SK-N-SH treated with all-trans-retinoic acid at 6 μM for 48 hours (cell line): ENCODE data around the gene NDUFS3.

Experiments used
- ATAC-seq: fragments of 200-7000 bp; cut with Tn5 transposase; 3 replicates; pipeline ENCODE4 v1.9.1; 2020; ENCODE audit warnings: mild to moderate bottlenecking, moderate library complexity
- CREB5 ChIP-seq: fragments of 250-450 bp; sonication (Bioruptor Pico); IDR thresholded peaks from 2 replicates; pipeline ENCODE4 v1.5.1; 2020; ENCODE audit warnings: low read depth, mild to moderate bottlenecking, moderate library complexity
- CSDC2 ChIP-seq: fragments of 250-450 bp; sonication (Bioruptor Pico); IDR thresholded peaks from 2 replicates; pipeline ENCODE4 v1.5.0; 2020; ENCODE audit warnings: mild to moderate bottlenecking, moderate library complexity
- ESRRG ChIP-seq: fragments of 250-450 bp; sonication (Bioruptor Pico); IDR thresholded peaks from 2 replicates; pipeline ENCODE4 v1.6.1; 2021; ENCODE audit warnings: mild to moderate bottlenecking
- OSR1 ChIP-seq: fragments of 250-450 bp; sonication (Bioruptor Pico); IDR thresholded peaks from 2 replicates; pipeline ENCODE4 v1.8.0; 2022; ENCODE audit warnings: moderate library complexity, mild to moderate bottlenecking, inconsistent platforms
- PATZ1 ChIP-seq: fragments of 250-450 bp; sonication (Bioruptor Pico); IDR thresholded peaks from 2 replicates; pipeline ENCODE4 v1.8.0; 2020; ENCODE audit warnings: mild to moderate bottlenecking, moderate library complexity, borderline replicate concordance
- POU6F1 ChIP-seq: fragments of 250-450 bp; sonication (Bioruptor Pico); IDR thresholded peaks from 2 replicates; pipeline ENCODE4 v1.8.0; 2021; ENCODE audit warnings: low read depth, mild to moderate bottlenecking, moderate library complexity, borderline replicate concordance
- PPARA ChIP-seq: fragments of 250-450 bp; sonication (Bioruptor Pico); IDR thresholded peaks from 2 replicates; pipeline ENCODE4 v1.5.0; 2020; ENCODE audit warnings: mild to moderate bottlenecking, borderline replicate concordance
- RARB ChIP-seq: fragments of 250-450 bp; sonication (Bioruptor Pico); IDR thresholded peaks from 2 replicates; pipeline ENCODE4 v1.8.0; 2021; ENCODE audit warnings: mild to moderate bottlenecking, moderate library complexity
- TOX ChIP-seq: fragments of 250-450 bp; sonication (Bioruptor Pico); IDR thresholded peaks from 2 replicates; pipeline ENCODE4 v1.8.0; 2021; ENCODE audit warnings: mild to moderate bottlenecking, moderate library complexity, borderline replicate concordance
- ZC3H10 ChIP-seq: fragments of 250-450 bp; sonication (Bioruptor Pico); IDR thresholded peaks from 2 replicates; pipeline ENCODE4 v1.5.1; 2021; ENCODE audit warnings: mild to moderate bottlenecking, moderate library complexity
- ZFP3 ChIP-seq: fragments of 250-450 bp; sonication (Bioruptor Pico); IDR thresholded peaks from 2 replicates; pipeline ENCODE4 v1.5.0; 2020; ENCODE audit warnings: mild to moderate bottlenecking, moderate library complexity
- ZFP30 ChIP-seq: fragments of 450-650 bp; formaldehyde crosslinking; IDR thresholded peaks from 2 replicates; pipeline ENCODE4 v1.5.0; 2022; ENCODE audit warnings: mild to moderate bottlenecking, moderate library complexity
- ZNF565 ChIP-seq: fragments of 450-650 bp; formaldehyde crosslinking; conservative IDR thresholded peaks from 2 replicates; pipeline ENCODE4 v1.5.0; 2020; ENCODE audit warnings: low read depth, mild to moderate bottlenecking, moderate library complexity
- ZNF8 ChIP-seq: fragments of 450-650 bp; formaldehyde crosslinking; IDR thresholded peaks from 2 replicates; pipeline ENCODE4 v1.5.0; 2020; ENCODE audit warnings: mild to moderate bottlenecking, moderate library complexity
- TF ChIP-seq, protein P1 (sequence below): fragments of 250-450 bp; sonication (Bioruptor Pico); IDR thresholded peaks from 2 replicates; pipeline ENCODE4 v1.5.1; 2021; ENCODE audit warnings: mild to moderate bottlenecking, moderate library complexity

The NDUFS3 gene

DNA sequence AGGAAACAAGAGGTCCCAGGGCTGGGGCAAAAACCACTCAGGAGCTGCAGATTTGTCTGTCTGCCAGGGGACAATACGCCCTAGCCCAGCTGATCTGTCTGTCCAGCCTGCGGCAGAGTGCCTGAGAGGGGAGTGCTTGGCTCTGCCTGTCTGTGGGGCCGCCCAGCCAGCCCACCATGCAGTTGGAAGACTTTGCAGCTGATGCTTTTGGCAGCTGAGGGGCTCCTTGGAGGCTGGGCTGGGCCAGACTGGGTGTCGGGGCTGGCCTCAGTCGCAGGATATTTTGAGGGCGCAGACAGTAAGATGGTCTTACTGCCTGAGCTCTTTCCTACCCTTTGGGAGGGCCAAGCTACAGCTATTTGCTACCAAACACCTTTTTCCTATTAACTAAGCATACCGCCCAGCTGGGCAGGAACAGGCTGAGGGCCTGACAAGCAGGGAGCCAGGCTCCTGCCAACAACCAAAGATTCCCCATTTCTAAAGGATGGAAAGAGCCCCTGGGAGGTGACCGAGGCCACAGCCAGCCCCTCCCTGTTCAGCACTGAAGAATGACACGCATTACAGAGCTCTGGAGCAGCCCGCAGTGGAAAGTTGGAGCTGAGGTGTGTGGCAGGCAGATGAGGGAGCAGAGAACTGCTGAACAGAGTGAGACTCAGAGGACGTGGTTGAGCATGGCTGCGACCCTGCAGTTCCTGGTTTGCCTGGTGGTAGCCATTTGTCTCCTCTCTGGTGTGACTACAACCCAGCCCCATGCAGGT is 7.4 kb downstream of the NDUFS3 start, which contains the start of gene FAM180B:
Gene FAM180B (plus strand): TSS at position 581 of the 758 bp plus-strand sequence. CDS start 91 bp downstream, at position 672.
- ATAC-seq: peak; percentile 30
- TF ChIP-seq POU6F1 (CRISPR knock-in tag) (no peak), RARB (CRISPR knock-in tag) (no peak)
- TF ChIP-seq, all 23 proteins: peak for 0

DNA sequence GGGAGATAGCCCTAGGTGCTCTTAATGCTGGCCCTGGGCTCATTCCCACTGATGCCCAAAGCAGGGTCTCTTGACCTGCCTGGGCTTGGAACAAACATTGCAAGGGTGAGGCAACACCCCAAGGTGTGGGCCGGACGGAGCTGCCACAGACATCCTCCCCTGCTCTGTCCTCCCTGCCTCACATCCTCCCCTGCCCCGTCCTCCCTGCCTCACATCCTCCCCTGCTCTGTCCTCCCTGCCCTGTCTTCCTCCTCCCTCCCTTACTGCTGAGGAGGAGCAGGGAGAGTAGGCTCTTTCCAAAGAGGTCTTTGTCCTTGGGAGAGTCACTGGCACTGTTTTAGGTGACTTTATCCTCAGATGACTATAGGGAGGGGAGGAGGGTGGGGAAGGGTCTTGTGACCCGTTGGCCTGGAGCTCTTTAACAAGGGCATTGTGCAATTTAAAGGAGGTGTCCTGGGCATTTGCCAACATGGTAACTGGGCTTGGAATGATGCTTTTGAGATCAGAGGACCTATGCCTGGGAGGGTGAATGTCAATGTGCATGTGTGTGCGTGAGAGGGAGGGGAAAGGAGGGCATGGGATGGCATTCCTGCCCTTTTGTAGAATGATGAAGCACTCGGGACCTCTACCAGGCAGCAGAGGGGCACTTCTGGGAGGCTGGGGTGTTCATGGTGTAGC is 8.3 kb downstream of the NDUFS3 start:
- TF ChIP-seq OSR1 (CRISPR knock-in tag) (no peak), PATZ1 (CRISPR knock-in tag) (no peak)
- TF ChIP-seq, all 23 proteins: peak for 0
- peak; percentile 14 for ATAC-seq

- TF ChIP-seq ESRRG (no peak), CSDC2 (CRISPR knock-in tag) (no peak), TOX (CRISPR knock-in tag) (no peak), ZC3H10 (CRISPR knock-in tag) (no peak), CREB5 (no peak), ZFP30 (CRISPR knock-in tag) (no peak)
- TF ChIP-seq, protein P1, sequence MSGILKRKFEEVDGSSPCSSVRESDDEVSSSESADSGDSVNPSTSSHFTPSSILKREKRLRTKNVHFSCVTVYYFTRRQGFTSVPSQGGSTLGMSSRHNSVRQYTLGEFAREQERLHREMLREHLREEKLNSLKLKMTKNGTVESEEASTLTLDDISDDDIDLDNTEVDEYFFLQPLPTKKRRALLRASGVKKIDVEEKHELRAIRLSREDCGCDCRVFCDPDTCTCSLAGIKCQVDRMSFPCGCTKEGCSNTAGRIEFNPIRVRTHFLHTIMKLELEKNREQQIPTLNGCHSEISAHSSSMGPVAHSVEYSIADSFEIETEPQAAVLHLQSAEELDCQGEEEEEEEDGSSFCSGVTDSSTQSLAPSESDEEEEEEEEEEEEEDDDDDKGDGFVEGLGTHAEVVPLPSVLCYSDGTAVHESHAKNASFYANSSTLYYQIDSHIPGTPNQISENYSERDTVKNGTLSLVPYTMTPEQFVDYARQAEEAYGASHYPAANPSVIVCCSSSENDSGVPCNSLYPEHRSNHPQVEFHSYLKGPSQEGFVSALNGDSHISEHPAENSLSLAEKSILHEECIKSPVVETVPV (CRISPR knock-in tag): no peak
- 0 out of 3 replicates have a peak, but pooled peaks have one; percentile 11 for ATAC-seq
Measured at GRCh38 chr11:47587723-47588326, 9.0 kb downstream of the NDUFS3 start.

DNA sequence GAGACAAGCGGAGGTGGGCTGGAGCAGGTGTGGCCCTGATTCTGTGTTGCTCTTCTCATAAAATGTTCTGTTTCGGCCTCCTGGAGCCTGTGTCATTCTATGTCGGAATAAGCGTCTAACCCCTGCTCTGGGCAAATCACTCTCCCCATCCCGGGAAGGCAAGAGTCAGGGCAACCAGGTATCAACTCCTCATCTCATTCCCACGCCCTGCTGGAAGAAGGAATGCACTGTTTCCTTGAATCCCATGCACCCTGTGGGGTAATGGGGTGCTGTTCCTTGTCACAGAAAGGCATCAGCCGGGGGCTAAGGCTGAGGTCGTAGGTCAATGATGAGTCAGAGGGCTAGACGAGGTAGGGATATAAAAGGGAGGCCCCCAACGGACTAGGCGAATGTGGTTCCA is 10.2 kb downstream of the NDUFS3 start:
- TF ChIP-seq CREB5: no peak
- TF ChIP-seq, protein P1 (CRISPR knock-in tag): no peak
- no peak for TF ChIP-seq POU6F1 (CRISPR knock-in tag)
- no peak for TF ChIP-seq OSR1 (CRISPR knock-in tag)
- no peak for TF ChIP-seq ZNF8 (CRISPR knock-in tag)
- TF ChIP-seq PPARA (CRISPR knock-in tag): no peak
- no peak for TF ChIP-seq ZNF565 (CRISPR knock-in tag)
- TF ChIP-seq ZFP30 (CRISPR knock-in tag): no peak
- no peak for TF ChIP-seq RARB (CRISPR knock-in tag)
- TF ChIP-seq ESRRG: no peak
- no peak for TF ChIP-seq CSDC2 (CRISPR knock-in tag)
- TF ChIP-seq ZFP3 (CRISPR knock-in tag): no peak
- TF ChIP-seq, all 23 proteins: peak for 0
- ATAC-seq: no peak
